Activated T-cell treated with anti-CD3 and anti-CD28 coated beads, Interleukin-2, amount 50 U/mL, for 72 hours (primary cell): ENCODE results near the gene SLC1A2. TPM values are rescaled to one million over a fixed set of nuclear protein-coding genes. Genes with fewer than 3 reads are reported as not detected.

Experiments
- ATAC-seq, 2 donors: fragments of 150-1000 bp; cut with Tn5 transposase; replicated peaks in 1 of 2; 2 replicates each; pipeline ENCODE4 v1.10.0; 2021; ENCODE audit warnings: moderate library complexity in 2 of 2, mild to moderate bottlenecking in 1 of 2
- DNase-seq, 2 donors: peaks; one replicate each; pipeline ENCODE4 v3.0.0; 2021 to 2022; ENCODE audit warnings: mixed read lengths in 1 of 2
- H3K27ac Mint-ChIP-seq: one replicate; pipeline ENCODE4 v1.8.0; 2022; ENCODE audit warnings: mild to moderate bottlenecking, moderate library complexity, mixed read lengths
- H3K27me3 Mint-ChIP-seq: one replicate; pipeline ENCODE4 v1.8.0; 2022; ENCODE audit warnings: low read depth, mixed read lengths
- H3K36me3 Mint-ChIP-seq, 2 donors: one replicate each; pipeline ENCODE4 v1.8.0; 2022; ENCODE audit warnings: mixed read lengths in 2 of 2, mild to moderate bottlenecking in 1 of 2; ENCODE audit not compliant: insufficient read depth in 2 of 2
- H3K4me1 Mint-ChIP-seq: one replicate; pipeline ENCODE4 v1.8.0; 2022; ENCODE audit warnings: low read depth, mixed read lengths
- H3K4me3 Mint-ChIP-seq, 2 donors: one replicate each; pipeline ENCODE4 v1.8.0; 2022; ENCODE audit warnings: mild to moderate bottlenecking in 2 of 2, mixed read lengths in 2 of 2, moderate library complexity in 2 of 2
- H3K9me3 Mint-ChIP-seq, 2 donors: one replicate each; pipeline ENCODE4 v1.8.0; 2022; ENCODE audit warnings: mixed read lengths in 2 of 2
- total RNA-seq, 2 donors: library from RNA; stranded (reverse); gene quantifications; one replicate each; pipeline ENCODE4 v1.2.3, GENCODE V29; 2022

SLC1A2 gene
- total RNA-seq, 2 donors from 2014 or later, result 0.09 TPM; not detected in 1

DNA sequence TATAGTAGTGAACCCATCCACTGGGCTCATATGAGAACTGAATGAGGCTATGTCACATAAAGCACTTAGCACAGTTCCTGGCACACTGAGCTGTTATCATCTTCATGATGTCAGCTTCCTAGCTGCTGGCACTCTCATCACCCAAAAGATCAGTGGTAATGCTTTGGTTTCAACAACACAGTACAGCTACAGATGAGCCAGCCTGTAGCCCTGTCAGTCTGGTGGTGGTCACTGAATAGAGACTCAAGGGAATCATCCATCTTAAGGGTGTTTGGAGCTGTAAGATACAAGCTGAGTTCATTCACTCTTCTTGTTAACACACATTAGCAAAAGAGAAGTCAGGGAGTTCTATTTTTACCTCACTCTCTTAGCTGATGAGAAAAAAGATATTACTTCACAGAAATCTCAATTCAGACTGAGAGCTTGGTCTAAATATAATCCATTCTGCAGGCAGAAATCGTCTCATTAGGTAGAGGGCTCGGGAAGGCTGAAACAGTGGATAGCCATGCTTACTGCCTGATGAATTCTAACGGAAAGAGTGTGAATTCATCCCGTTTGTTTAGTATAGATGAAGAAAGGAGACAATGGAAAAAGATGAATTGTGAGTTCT, 6.3 kb upstream of the SLC1A2 start:
- no peak overlapping the region for H3K4me3 Mint-ChIP-seq
- ATAC-seq (no peak), DNase-seq (no peak)
- no peaks in the 10 kb centered on the region for H3K9me3 Mint-ChIP-seq
- no peaks in the 10 kb centered on the region for H3K4me1 Mint-ChIP-seq
- no peak overlapping the region for H3K27ac Mint-ChIP-seq
- H3K27me3 Mint-ChIP-seq, result peaks cover 70% of the 10 kb centered on the region
- peaks cover 0 to 2% of the 10 kb centered on the region in 2 donors for H3K36me3 Mint-ChIP-seq

DNA sequence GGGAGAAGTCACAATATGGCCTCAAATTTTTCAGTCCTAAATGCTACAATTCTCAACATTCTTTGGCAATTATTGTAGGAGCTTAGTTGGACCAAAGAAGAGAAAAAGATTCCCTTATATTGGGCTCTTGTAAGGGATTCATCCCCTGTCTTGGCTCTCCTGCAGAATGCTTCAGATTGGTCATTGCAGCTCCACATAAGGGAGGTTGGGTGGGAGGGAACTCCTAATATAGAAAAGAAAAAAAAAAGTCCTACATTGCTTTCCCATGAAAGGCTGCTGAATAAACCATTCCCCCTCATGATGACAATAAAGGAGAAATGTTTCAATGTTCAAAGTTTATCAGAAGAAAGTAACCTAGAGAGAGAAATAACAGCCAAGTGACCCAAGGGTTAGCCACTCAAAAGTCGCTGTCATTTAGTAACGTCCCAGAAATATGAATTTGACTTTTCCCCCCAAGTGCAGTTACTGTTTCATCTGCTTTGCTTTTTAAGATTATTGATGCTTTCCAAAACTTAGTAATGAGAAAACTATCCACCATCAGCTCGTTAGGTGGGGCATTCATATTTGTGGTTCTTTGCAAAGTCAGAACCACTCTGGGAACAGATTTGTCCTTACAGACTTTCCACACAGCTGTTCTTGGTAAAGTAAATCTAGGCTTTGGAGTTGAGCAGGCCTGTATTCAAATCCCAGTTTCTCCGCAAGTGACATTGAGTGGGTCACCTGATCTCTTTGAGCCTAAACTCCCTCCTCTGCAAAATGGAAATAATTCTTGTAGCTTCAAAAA, 5.0 kb upstream of the SLC1A2 start:
- H3K4me3 Mint-ChIP-seq, result no peak overlapping the region

DNA sequence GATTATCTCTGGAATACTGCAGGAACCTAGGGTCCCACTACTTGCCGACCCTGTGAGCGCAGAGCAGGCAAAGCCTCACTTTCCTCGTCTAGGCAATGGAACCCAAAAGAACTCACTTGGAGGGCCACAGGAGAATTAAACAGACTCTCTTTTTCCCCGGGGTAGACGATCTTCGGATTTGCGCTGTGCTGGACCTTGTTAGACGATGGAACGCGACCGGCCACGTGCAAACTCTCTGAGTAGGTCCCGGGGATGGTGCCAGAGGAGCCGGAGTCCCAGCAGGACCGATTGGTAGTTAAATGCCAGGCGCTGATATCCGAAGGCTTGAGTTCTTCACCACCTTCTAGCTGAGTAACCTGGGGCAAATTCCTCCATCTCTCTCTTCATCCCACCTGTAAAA, 1.0 kb upstream of the SLC1A2 start:
- Mint-ChIP-seq H3K27me3 (peaks cover 79% of the 10 kb centered on the region), H3K36me3 (peaks cover 0 to 2% of the 10 kb centered on the region in 2 donors), H3K4me1 (peaks cover 14% of the 10 kb centered on the region), H3K4me3 (peak overlapping the region; percentile 74), H3K27ac (no peak overlapping the region), H3K9me3 (no peaks in the 10 kb centered on the region)
- ATAC-seq, result no peak
- DNase-seq, result no peak

More for the DNA sequence above, 5.0 kb upstream of the SLC1A2 start:
- Mint-ChIP-seq H3K27me3 (peaks cover 78% of the 10 kb centered on the region), H3K27ac (no peak overlapping the region), H3K36me3 (peaks cover 0 to 2% of the 10 kb centered on the region in 2 donors), H3K4me1 (peaks cover 6% of the 10 kb centered on the region), H3K9me3 (no peaks in the 10 kb centered on the region)
- ATAC-seq (no peak), DNase-seq (no peak)

DNA sequence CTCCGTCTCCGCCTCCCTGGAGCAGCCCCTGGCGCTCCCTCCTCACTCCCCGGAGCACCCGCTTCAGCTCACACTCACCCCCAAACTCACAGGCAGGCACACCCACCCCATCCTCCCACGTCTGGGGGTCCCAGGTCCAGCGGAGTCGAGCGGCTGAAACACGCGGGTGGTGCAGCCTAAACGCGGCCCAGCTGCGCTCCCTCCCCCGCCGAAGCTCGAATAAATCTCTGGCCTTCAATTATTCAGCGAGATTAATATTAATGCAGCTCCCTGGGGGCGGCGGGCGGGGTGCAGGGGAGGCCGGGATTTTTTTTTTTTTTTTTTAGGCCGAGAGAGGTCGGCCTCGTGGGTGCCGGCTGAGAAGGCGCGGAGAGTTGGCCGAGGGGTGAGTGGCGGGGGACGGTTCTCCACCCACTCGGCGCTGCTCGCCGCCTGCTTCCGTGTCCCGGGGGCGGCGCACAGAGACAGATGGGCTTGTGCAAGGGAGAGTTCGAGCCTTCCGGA, 524 bp upstream of the SLC1A2 start:
- peaks cover 14% of the 10 kb centered on the region for H3K4me1 Mint-ChIP-seq
- H3K9me3 Mint-ChIP-seq, result no peaks in the 10 kb centered on the region
- DNase-seq (peak in 1 of 2 donors; percentile 5), ATAC-seq (no peak)
- peaks cover 0 to 2% of the 10 kb centered on the region in 2 donors for H3K36me3 Mint-ChIP-seq
- peaks cover 79% of the 10 kb centered on the region for H3K27me3 Mint-ChIP-seq
- no peak overlapping the region for H3K27ac Mint-ChIP-seq
- H3K4me3 Mint-ChIP-seq, result peak overlapping the region; percentile 74

DNA sequence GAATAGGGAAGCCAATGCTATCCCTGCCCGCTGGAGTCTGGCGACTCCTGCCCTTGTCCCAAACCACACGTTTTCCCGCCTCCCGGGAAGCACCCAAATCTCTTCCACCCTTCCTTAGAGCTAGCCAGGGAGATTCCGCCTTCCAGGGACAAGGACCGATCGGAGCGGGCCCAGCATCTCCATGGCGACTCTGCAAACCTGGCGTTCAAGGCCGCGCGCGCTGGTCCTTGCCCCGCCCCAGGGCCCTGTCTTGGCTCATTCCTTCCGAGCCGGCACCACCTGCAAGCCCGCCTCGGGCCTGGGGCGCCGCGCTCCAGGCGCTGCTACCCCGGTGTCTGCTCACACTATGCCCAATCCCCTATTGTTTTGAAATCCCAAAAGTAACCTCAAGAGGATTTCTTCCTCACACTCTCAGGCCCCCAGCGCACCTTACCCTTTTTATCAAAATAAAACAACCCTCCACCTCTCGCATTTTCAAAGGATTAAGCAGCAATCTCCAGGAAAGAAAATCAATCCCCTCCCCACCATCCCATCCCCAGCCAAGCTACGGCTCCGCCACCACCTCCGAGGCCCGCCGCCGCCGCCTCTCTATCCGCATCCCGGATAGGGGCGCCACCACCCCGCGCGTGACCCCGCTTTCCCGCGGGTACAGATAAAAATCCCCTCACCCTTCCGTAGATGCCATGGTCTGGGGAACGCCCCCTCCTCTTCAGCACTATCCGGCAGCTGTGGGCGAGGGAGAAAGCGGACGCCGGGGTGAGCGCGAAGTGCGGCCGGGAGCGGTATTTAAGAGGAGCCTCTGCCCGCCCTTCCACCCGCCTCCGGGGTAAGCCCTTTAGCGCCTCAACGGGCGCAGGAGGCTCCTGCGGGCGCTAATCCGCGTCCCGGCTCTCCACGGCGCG, 825 bp downstream of the SLC1A2 start:
- Mint-ChIP-seq H3K27me3 (peaks cover 87% of the 10 kb centered on the region), H3K9me3 (no peaks in the 10 kb centered on the region), H3K4me3 (peak overlapping the region; percentile 74 to 85), H3K36me3 (peaks cover 0 to 2% of the 10 kb centered on the region in 2 donors), H3K27ac (no peak overlapping the region), H3K4me1 (peaks cover 14% of the 10 kb centered on the region)
- peak; percentile 18 to 19 for DNase-seq
- peak; percentile 55 to 56 for ATAC-seq

DNA sequence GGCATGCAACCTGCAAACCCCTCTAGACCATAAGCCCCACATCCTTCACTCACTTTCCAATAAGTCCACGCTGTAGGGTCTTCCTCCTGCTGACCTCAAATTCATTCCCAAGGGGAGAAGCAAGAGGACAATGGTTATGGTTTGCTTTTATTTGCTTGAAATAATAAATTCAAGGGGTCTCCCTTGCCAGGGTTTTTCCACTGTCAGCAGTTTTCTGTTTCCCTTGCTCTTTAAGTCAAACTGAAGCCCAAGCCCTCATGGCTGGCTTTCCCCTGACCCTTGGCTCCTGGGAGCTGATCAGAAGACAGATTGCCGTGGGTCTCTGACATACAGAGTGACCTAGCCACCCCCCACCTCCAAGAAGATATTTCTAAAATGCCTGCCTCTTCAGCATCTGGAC, 3.9 kb downstream of the SLC1A2 start:
- Mint-ChIP-seq H3K4me3 (no peak overlapping the region), H3K36me3 (no peaks in the 10 kb centered on the region), H3K9me3 (no peaks in the 10 kb centered on the region), H3K4me1 (peaks cover 13% of the 10 kb centered on the region), H3K27me3 (peaks cover 76% of the 10 kb centered on the region), H3K27ac (no peak overlapping the region)
- no peak for ATAC-seq
- no peak for DNase-seq

DNA sequence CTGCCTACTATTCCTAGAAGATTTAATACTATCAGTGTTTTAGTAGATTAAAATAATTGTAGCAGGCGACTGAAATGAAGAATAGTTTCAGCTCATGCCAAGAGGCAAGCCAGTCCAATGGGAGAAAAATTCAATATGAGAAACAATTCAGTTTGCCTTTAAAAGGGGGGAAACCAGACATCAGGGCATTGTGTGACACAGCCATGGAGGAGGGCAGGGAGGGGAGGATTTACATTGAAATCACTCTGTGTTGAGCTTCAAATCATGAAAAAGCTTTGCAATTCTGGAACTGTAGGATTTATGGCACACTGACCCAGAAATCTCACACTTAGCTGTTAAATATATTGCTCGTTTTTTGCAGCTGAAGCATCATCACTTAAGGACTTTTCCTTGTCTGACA, 4.6 kb downstream of the SLC1A2 start:
- no peak overlapping the region for H3K4me3 Mint-ChIP-seq
- H3K27ac Mint-ChIP-seq, result no peak overlapping the region
- peaks cover 73% of the 10 kb centered on the region for H3K27me3 Mint-ChIP-seq
- peaks cover 8% of the 10 kb centered on the region for H3K4me1 Mint-ChIP-seq
- DNase-seq (no peak), ATAC-seq (no peak)
- H3K36me3 Mint-ChIP-seq, result no peaks in the 10 kb centered on the region
- no peaks in the 10 kb centered on the region for H3K9me3 Mint-ChIP-seq

DNA sequence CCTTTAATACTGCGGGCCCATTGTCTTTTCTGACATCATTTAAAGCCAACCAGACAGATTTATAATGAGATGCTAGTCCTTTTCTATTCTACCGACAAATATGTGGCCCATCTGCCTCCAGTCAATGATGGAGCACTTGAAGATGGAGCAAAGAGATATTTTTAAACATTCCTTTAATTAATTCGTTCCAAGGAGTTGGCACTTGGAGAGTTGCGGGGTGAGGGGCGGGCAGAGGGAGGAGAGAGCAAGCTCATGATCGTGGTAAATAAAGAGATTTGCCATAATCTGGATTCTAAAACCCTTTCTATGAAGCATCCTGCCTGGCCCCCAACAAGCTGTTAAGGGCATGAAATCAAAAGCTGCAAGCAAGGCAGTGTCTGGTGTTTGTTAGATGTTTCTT, 5.0 kb downstream of the SLC1A2 start:
- H3K36me3 Mint-ChIP-seq, result no peaks in the 10 kb centered on the region
- H3K4me3 Mint-ChIP-seq, result no peak overlapping the region
- H3K9me3 Mint-ChIP-seq, result no peaks in the 10 kb centered on the region
- peaks cover 73% of the 10 kb centered on the region for H3K27me3 Mint-ChIP-seq
- H3K27ac Mint-ChIP-seq, result no peak overlapping the region
- peaks cover 8% of the 10 kb centered on the region for H3K4me1 Mint-ChIP-seq
- ATAC-seq, result no peak
- DNase-seq, result no peak

DNA sequence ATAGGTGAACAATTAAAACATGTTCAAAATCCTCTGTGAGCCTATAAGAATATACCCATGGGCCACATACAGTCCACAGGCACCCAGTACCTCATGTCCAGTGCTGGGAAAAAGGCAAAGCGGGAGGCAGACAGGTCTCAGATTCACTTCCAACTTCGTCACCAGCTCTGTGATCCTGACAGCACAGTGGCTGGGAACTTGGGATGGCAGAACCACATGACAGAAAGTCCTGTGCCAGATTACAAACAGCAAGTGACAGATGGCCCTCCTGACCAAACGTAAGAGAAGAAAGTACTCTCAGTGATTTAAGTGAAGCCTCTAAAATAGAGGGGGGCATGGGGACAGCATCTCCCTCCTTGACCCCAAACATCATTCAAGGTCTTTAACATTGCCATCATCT, 5.8 kb downstream of the SLC1A2 start:
- DNase-seq, result no peak
- Mint-ChIP-seq H3K9me3 (no peaks in the 10 kb centered on the region), H3K4me1 (peaks cover 6% of the 10 kb centered on the region), H3K27ac (no peak overlapping the region), H3K4me3 (no peak overlapping the region), H3K36me3 (no peaks in the 10 kb centered on the region), H3K27me3 (peaks cover 71% of the 10 kb centered on the region)
- ATAC-seq, result no peak

DNA sequence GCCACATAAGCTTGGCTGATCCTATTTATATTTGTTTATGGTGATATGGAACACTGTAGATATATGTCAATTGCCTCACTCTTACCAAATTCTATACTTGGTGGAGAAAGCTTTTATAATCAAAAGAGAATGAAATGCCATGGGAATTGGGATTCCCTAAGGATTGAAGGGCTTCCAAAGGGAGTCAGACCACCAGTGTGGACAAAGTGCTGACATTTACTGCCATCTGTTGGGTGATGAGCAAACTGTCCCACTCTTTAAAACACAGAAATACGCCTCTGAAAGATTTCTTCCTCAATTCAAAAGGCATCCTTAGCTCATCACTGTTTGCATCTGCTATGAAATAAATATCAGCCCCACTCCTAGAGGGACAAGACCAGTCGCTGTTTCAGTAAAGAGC, 7.1 kb downstream of the SLC1A2 start:
- Mint-ChIP-seq H3K27ac (no peak overlapping the region), H3K27me3 (peaks cover 58% of the 10 kb centered on the region), H3K9me3 (no peaks in the 10 kb centered on the region), H3K4me3 (no peak overlapping the region), H3K36me3 (no peaks in the 10 kb centered on the region), H3K4me1 (no peaks in the 10 kb centered on the region)
- ATAC-seq (no peak), DNase-seq (no peak)

DNA sequence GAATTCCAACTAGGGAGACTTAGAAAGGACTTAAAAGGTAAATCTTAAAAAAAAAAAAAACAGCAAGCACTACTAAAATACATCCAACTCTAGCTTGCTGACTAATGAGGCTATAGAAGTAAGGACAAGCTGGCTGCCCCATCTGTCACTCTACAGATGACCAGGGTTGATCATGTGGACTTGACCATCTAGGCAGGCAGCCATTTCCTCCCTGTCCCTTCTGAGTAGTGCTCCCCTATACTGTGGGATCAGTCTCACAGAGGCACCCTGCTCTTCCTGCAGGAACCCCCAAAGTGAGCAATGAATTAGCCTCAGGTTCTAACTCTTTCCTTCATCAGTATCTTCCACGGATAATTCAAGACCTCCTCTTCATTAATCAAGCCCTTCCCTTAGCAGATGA, 12.3 kb downstream of the SLC1A2 start:
- Mint-ChIP-seq H3K9me3 (no peaks in the 10 kb centered on the region), H3K27me3 (peaks cover 35% of the 10 kb centered on the region), H3K4me1 (no peaks in the 10 kb centered on the region), H3K4me3 (no peak overlapping the region), H3K27ac (no peak overlapping the region), H3K36me3 (no peaks in the 10 kb centered on the region)
- ATAC-seq (no peak), DNase-seq (no peak)

DNA sequence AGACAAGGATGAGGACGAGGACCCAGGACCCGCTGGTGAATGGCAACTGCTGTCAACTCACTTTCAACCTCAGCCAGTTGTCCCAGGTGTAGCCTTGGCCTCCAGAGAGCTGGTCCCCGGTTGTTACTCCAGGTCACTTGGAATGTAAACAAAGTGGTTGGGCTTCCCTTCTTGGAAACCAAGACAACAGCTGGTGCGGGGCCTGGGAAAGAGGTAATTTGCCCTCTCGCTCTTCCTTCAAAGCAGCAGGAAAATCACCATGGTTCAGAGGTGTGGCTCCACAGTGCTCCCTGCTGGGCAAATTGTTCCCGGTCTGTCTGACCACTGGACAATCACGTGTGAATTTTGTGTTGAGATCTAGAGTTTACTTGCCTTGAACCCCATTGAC, 15.0 kb downstream of the SLC1A2 start:
- no peak overlapping the region for H3K27ac Mint-ChIP-seq
- no peaks in the 10 kb centered on the region for H3K9me3 Mint-ChIP-seq
- H3K36me3 Mint-ChIP-seq, result no peaks in the 10 kb centered on the region
- H3K27me3 Mint-ChIP-seq, result peaks cover 27% of the 10 kb centered on the region
- ATAC-seq (no peak), DNase-seq (no peak)
- H3K4me1 Mint-ChIP-seq, result no peaks in the 10 kb centered on the region
- H3K4me3 Mint-ChIP-seq, result no peak overlapping the region
